ENCODE results near the gene TMED7. TPM values are rescaled to one million over a fixed set of nuclear protein-coding genes. Genes with fewer than 3 reads are reported as not detected.
"Not testable (repeated sequence)": the region's sequence is repeated elsewhere in the genome, so short reads cannot be mapped to it uniquely, and the experiment has no call there.

Gene TMED7
- total RNA-seq, 1 donor from 2014 or later = 89.9 TPM

DNA sequence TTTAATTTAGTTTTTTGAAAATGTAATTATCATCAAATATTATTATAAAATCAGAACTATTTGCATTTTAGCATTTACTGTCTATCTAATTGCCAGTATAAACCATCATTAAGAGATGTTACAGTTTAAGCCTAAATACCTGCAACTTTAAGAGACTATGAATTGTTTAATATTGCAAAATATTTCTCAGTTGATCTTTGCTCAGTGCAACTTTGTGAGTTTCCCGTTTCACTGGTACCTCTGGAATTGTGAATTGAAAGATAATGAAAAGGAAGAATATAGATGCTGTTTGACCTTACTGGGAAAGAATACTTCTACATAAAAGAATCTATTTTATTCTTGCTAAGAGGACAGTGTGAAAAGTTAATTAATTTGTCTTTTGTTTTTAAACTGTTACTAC lies 30.2 kb upstream of the TMED7 start:
- no peak overlapping the region for H3K4me3 Mint-ChIP-seq (ENCODE audit: unreplicated experiment)
- peaks cover 4% of the 10 kb centered on the region for H3K27me3 Mint-ChIP-seq (ENCODE audit: unreplicated experiment)
- no peak for DNase-seq (ENCODE audit: low spot score)
- no peaks in the 10 kb centered on the region for H3K9me3 Mint-ChIP-seq (ENCODE audit: unreplicated experiment)
- H3K36me3 Mint-ChIP-seq (ENCODE audit: low read depth, unreplicated experiment) = no peaks in the 10 kb centered on the region
- no peak overlapping the region for H3K27ac Mint-ChIP-seq (ENCODE audit: unreplicated experiment)
- TF ChIP-seq, protein P1, sequence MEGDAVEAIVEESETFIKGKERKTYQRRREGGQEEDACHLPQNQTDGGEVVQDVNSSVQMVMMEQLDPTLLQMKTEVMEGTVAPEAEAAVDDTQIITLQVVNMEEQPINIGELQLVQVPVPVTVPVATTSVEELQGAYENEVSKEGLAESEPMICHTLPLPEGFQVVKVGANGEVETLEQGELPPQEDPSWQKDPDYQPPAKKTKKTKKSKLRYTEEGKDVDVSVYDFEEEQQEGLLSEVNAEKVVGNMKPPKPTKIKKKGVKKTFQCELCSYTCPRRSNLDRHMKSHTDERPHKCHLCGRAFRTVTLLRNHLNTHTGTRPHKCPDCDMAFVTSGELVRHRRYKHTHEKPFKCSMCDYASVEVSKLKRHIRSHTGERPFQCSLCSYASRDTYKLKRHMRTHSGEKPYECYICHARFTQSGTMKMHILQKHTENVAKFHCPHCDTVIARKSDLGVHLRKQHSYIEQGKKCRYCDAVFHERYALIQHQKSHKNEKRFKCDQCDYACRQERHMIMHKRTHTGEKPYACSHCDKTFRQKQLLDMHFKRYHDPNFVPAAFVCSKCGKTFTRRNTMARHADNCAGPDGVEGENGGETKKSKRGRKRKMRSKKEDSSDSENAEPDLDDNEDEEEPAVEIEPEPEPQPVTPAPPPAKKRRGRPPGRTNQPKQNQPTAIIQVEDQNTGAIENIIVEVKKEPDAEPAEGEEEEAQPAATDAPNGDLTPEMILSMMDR (IDR thresholded peaks at IDR 0.05; ENCODE audit: unreplicated experiment) = no peak
- no peaks in the 10 kb centered on the region for H3K4me1 Mint-ChIP-seq (ENCODE audit: unreplicated experiment)

DNA sequence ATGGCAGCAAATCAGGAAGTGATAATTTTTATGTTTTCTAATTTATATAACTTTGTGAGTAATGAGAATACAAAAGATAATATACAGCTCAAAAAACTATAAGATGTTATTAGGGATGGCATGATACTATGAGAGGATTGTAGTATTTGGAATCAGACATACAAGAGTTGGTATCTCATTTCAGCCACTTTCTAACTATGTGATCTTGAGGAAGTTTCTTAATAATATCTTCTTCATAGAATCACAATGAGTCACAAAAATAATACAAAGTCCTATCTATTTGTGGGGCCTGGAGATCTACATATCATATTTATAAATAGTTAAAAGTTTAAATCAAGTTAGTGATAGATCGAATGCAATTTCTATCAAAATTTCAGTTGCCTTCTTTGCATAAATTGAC lies 23.7 kb upstream of the TMED7 start:
- H3K4me1 Mint-ChIP-seq (ENCODE audit: unreplicated experiment) = no peaks in the 10 kb centered on the region
- H3K27me3 Mint-ChIP-seq (ENCODE audit: unreplicated experiment) = peaks cover 5% of the 10 kb centered on the region
- H3K9me3 Mint-ChIP-seq (ENCODE audit: unreplicated experiment) = no peaks in the 10 kb centered on the region
- H3K36me3 Mint-ChIP-seq (ENCODE audit: low read depth, unreplicated experiment) = no peaks in the 10 kb centered on the region
- TF ChIP-seq, protein P1 (IDR thresholded peaks at IDR 0.05; ENCODE audit: unreplicated experiment) = no peak
- DNase-seq (ENCODE audit: low spot score) = no peak
- H3K4me3 Mint-ChIP-seq (ENCODE audit: unreplicated experiment) = no peak overlapping the region
- no peak overlapping the region for H3K27ac Mint-ChIP-seq (ENCODE audit: unreplicated experiment)

DNA sequence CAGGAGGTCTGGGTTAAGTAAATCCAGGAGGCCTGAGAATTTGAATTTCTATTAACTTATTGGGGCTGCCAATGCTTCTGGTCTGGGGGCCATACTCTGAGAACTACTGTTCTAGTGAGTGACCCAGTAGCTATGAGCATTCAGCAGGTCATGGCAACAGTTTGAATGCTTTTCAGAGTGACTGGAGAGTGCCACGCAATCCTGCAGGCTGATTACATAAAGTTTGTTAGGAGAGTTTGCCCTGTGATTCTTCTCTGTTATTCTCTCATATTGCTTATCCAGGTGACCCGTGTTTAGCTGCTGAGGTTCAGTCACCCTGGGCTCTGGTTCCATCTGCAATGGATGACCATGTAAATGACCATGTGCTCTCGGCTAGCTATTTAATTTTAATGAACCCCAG lies 22.2 kb upstream of the TMED7 start:
- H3K4me1 Mint-ChIP-seq (ENCODE audit: unreplicated experiment) = no peaks in the 10 kb centered on the region
- no peak overlapping the region for H3K27ac Mint-ChIP-seq (ENCODE audit: unreplicated experiment)
- no peak for DNase-seq (ENCODE audit: low spot score)
- H3K9me3 Mint-ChIP-seq (ENCODE audit: unreplicated experiment) = no peaks in the 10 kb centered on the region
- H3K4me3 Mint-ChIP-seq (ENCODE audit: unreplicated experiment) = no peak overlapping the region
- TF ChIP-seq, protein P1 (IDR thresholded peaks at IDR 0.05; ENCODE audit: unreplicated experiment) = no peak
- H3K36me3 Mint-ChIP-seq (ENCODE audit: low read depth, unreplicated experiment) = no peaks in the 10 kb centered on the region
- peaks cover 5% of the 10 kb centered on the region for H3K27me3 Mint-ChIP-seq (ENCODE audit: unreplicated experiment)

DNA sequence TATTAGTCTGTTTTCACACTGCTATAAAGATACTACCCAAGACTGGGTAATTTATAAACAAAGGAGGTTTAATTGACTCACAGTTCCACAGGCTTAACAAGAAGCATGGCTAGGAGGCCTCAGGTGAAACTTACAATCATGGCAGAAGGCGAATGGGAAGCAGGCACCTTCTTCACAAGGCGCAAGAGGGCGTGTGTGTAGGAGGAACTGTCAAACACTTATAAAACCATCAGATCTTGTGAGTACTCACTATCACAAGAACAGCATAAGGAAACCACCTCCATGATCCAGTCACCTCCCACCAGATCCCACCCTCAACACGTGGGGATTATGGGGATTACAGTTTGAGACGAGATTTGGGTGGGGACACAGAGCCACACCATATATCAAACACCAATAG lies 19.6 kb upstream of the TMED7 start:
- not testable (repeated sequence) for H3K9me3 Mint-ChIP-seq (ENCODE audit: unreplicated experiment); H3K4me3 Mint-ChIP-seq (ENCODE audit: unreplicated experiment); H3K36me3 Mint-ChIP-seq (ENCODE audit: low read depth, unreplicated experiment); DNase-seq (ENCODE audit: low spot score); H3K4me1 Mint-ChIP-seq (ENCODE audit: unreplicated experiment); H3K27ac Mint-ChIP-seq (ENCODE audit: unreplicated experiment); H3K27me3 Mint-ChIP-seq (ENCODE audit: unreplicated experiment)

DNA sequence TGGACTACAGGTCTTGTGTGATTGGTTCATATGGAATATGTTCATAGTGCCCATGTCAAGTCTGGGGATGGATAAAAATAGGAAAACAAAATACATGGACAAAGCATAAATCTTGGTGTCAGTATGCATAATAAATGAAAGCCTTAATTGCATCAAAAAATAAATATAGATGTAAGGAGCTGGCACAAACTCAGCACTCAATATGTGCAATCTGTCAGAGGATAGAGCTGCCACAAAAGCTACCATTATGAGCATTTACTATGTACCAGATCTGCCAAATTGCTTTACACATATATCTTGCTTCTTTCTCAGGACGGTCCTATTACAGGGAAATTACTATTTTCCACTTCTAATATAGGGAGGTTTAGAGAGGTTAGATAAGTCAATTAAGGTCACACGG lies 18.2 kb upstream of the TMED7 start:
- H3K4me1 Mint-ChIP-seq (ENCODE audit: unreplicated experiment) = peaks cover 2% of the 10 kb centered on the region
- no peak for DNase-seq (ENCODE audit: low spot score)
- H3K27ac Mint-ChIP-seq (ENCODE audit: unreplicated experiment) = no peak overlapping the region
- H3K36me3 Mint-ChIP-seq (ENCODE audit: low read depth, unreplicated experiment) = no peaks in the 10 kb centered on the region
- no peak overlapping the region for H3K4me3 Mint-ChIP-seq (ENCODE audit: unreplicated experiment)
- H3K27me3 Mint-ChIP-seq (ENCODE audit: unreplicated experiment) = no peaks in the 10 kb centered on the region
- H3K9me3 Mint-ChIP-seq (ENCODE audit: unreplicated experiment) = no peaks in the 10 kb centered on the region
- TF ChIP-seq, protein P1 (IDR thresholded peaks at IDR 0.05; ENCODE audit: unreplicated experiment) = no peak

DNA sequence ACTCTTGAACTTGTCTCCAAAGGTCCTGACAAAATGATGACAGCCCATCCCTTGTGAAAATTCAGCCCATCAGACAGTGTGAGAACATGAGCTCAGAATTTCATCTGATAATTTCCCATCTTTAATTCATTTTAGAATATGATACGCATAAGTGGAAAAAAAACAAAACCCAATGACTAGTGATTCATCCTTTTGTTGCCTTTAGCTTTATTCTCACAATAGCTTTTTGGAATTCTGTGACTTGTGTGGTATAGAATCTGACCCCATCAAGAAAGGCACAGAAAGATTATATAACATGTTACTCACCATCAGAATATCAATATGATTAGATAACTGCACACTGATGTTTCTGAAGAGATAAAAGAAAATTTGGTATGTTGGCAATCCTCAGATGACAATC lies 16.1 kb upstream of the TMED7 start:
- no peak overlapping the region for H3K4me3 Mint-ChIP-seq (ENCODE audit: unreplicated experiment)
- TF ChIP-seq, protein P1 (IDR thresholded peaks at IDR 0.05; ENCODE audit: unreplicated experiment) = no peak
- no peaks in the 10 kb centered on the region for H3K27me3 Mint-ChIP-seq (ENCODE audit: unreplicated experiment)
- no peaks in the 10 kb centered on the region for H3K36me3 Mint-ChIP-seq (ENCODE audit: low read depth, unreplicated experiment)
- peaks cover 4% of the 10 kb centered on the region for H3K4me1 Mint-ChIP-seq (ENCODE audit: unreplicated experiment)
- H3K9me3 Mint-ChIP-seq (ENCODE audit: unreplicated experiment) = no peaks in the 10 kb centered on the region
- DNase-seq (ENCODE audit: low spot score) = no peak
- no peak overlapping the region for H3K27ac Mint-ChIP-seq (ENCODE audit: unreplicated experiment)
